Kidney tubule cell (primary cell): ENCODE measurements around the gene OSBPL2.

ENCODE experiments used
- DNase-seq: peaks from one replicate; pipeline ENCODE4 v3.0.0-alpha.2; 2018; ENCODE audit warnings: low spot score

The OSBPL2 gene

DNA sequence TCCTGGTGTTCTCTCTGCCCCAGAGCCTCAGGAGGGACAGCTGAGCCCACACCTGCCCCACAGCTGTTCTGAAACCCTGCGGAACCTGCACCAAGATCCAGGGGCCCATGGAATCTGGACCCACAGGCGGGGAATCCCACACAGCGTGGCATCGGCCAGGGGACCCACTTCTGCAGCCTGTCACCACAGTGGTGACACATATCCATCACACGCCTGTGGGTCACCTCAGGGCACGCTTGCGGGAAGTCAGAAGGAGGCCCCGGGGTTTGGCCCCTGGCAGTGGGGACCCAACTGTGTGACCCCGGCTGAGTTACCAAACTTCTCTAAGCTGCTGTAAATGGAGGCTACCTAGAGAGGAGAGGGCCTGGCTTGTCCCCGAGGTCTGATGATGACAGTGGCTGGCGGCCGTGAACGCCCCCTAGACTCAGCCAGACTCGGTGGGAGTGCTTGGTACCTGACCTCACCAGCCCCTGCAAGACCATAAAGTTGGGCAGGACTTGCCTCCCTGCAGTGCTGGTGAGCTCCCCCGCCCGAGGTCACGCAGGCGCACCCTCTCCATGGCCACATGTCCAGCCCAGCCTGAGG, 16.0 kb upstream of the OSBPL2 start:
- no peak for DNase-seq

DNA sequence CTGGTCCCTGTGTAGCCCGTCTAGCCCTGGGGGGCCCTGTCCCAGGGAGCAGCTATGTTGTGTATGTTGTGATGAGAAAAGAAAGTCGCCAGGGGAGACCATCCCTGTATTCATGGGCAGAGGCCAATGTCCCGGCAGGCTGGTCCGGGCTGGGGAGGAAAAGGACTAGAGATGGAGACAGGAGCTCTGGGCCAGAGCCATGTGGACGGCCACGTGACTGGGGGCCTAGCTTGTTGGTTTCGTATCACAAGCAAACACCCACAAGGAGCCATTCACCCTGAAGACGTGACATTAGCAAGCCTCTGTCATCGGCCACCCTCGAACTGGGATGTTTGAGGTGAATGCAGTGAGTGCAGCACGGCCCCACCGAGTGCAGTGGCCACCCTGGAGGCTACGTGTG, 15.3 kb upstream of the OSBPL2 start:
- DNase-seq: no peak

DNA sequence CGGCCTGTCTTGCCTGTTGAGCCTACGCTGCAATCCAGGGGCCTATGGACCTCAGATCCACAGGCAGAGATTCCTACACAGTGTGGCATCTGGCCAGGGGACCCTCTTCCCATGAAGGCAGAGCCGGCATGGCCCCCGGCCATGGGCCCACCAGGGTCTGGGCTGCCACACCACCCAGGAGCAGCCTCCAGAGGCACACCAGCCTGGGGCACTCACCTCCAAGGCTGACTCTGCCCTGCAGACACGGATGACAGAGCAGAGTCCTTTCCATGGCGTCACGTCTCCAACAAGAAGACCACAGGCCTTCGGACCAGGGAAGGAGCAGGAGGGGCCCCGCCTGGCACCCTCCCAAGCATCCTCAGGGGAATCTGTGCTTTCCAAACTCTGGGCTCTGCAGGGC, 14.8 kb upstream of the OSBPL2 start:
- no peak for DNase-seq

DNA sequence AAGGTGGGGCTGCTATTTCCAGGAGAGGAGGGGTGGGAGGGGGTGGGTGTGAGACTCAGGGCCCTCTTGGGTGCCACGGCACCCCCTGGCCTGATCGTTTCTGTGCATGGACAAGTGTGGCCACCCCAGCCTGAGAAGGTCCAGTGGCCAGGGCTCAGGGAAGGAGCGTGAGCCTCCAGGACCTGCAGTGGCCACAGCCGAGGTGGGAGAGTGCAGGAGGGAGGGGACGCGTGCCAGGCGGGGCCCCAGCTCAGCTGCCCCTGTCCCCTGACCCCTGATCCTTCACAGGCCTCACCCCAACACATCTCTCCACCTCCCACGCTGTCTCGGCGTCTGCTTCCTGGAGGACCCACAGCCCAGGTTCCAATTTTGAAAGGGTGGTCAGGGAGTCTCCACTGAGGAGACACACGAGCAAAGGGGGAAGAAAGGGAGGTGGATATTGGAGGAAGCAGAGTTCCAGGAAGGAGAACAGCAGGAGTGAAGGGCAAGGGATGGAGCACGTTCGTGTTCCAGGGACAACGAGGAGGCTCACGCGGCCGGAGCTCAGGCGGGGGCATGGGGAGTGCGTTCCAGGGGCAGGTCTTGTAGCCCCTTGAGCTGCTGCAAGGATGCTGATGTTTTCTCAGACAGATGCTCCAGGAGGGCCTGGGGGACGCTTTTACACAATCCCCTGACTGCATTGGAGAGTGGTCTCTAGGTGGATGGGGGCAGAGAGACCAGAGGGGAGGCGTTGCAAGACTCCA, 14.0 kb upstream of the OSBPL2 start:
- no peak for DNase-seq

DNA sequence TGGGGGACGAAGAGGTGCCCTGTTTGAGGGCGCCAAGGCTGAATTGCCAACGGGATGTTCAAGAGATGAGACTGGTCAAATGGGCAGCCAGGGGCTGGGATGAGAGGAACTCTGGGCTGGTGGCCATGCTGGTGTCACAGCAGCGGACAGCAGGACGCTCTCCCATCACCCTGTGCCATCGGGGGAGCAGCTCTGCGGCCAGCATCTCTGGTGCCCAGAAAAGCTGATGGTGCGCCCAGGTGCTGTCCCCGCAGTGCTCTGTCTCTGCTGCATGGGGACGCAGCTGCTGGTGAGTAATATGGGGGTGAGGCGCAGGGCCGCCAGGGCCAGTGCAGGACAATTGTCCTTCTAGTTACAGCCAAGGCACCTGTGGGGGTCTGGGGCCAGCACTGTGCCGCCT, 13.3 kb upstream of the OSBPL2 start:
- DNase-seq: no peak

DNA sequence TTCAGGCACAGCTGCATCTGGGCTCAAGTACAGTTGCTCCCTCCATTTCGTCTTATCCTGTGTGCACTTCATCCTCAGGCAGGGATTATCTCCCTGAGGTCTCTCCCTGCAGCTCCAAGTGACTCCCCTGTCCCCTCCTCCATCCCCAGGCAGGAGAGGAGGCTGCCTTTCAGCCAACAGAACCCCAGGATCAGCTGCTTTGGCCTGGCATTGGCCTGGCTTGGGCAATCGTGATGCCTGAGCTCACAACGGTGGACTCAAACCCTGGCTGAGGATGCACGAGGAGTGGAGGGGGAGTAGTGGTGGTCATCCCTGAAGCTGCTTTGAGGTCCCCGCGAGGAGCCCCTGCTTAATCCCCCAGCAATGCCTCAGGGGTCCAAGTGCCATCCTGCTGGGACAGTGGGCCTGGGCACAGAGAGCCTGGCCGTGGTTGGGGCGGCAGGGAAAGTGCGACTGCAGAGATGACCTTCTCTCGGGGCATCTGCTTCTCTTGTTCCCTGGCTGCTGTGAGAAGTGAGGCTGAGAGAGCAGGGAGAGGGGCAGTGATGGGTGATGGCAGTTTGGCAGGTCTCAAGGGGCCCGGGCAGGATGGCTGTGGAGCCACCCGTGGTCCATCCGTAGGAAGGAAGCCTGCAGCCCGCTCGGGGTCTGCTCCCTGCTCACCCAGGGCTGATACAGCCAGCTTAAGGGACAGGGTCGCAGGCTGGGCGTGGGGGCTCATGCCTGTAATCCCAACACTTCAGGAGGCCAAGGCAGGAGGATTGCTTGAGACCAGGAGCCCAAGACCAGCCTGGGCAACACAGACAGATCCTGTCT, 12.3 kb upstream of the OSBPL2 start:
- no peak for DNase-seq

DNA sequence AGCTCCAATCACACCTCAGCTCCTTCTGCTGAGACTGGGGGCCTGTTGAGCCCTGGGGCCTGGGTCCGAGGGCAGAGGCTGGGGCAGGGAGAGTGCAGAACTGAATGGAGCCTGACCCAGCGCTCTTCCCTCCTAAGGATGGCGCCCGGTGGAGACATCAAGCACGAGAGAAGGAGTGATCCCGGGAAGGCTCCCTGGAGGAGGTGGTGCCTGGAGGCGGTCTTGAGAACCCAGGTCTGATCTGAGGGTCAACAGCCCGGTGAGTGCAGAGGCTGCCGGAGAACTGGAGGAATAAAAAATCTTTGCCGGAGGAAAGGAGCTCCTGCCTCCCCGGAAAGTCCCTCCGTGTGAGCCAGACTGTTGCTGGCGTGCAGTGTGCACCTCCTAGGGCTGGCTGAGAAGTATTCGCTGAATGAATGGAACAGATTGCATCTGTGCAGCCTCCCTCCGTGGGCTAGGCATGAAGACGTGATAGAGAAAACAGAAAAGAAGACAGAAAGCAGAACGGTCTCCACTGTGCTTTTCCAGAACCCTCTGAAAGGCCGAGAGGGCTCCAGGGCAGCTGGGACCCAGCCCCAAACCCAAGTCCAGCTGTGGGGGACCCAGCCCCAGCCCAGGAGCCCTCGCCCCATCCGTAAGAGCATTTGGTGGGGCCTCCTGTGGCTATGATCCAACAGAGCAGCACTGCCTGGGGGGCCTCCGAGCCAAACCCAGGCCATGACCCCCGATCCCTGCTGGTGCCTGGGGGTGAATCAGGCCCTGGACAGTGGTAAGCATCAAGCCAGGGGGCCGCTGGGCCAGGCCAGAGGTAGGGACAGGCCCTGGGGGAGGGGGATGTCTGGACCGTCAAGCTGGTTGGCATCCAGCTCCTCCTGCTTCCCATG, 11.4 kb upstream of the OSBPL2 start:
- DNase-seq: no peak

DNA sequence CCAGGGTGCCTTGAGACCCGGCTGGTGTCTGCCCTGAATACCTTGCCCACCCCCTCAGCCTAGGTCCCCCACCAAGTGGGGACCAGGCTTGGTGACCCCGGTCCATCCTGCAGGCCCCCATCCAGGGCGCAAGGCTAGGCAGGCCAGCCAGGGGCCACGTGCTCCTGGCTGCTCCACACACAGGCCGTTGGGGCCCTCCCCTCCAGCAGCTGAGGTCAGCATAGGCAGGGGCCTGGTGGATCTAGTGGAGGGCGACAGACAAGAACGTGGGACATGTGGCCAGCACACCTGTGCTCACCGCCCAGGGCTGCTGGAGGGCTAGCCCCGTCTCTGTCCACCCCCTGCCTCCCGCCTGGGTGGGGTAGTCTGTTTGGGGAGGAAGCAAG, 10.7 kb upstream of the OSBPL2 start:
- DNase-seq: no peak

DNA sequence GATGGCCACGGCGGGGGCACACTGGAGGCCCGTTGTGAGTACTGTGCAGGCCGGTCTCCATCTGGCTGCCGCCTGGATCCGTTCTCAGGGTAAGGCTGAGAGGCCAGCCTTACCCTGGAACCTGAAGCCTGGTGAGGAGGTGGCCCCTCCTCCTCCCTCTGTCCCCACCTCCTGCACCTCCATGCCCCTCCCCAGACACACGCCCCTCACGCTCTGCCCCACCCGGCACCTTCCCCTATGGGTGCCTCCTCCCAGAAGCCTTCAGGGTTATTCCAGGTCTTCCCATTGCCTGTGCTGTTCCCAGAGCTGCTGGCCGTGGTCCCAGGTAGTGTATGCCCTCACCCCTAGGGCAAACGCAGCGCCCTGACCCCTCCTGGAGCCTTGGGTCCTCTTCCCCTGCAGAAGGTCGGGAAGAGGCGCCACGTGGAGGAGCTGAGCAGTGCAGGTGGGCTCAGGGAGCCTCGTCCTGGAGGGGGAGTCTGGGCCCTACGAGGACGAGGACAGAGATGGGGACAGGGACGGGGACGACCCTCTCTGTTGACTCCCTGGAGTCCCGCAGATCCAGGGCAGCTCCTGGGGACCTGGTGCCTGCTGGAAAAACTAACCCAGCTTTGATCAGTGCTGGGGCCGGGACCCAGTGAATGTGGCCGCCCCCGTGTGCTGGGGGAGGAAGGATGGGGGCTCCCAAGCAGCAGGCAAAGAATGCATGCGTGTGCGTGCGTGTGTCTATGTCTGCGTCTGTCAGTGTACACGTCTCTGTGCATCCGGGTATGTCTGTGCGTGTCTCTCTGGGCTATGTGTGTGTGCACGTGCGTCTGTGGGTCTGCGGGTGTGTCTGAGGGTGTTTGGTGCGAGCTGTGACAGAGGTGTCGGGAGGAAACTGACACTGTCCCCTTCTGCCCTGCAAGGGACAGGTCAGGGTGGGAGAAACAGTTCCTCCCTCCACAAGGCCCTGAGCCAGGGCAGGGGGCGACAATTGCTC, 10.1 kb upstream of the OSBPL2 start:
- DNase-seq: no peak

DNA sequence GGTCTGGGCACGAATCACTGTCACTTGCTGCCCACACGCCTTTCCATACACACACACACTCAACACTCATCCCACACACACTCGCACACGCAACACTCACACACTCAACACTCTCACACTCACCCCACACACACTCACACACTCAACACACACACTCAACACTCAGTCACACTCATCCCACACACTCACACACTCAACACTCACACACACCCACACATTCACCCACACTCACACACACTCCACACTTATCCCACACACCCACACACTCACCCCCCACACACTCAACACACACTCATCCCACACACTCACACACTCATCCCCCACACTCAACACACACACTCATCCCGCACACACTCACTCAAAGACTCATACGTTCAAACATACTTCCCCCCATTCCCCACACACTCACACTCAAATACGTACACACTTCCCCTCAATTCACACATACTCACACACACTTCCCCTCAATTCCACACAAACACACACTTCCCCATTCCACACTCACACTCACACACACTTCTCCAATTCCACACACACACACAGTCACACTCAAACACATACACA, 9.3 kb upstream of the OSBPL2 start:
- DNase-seq: no peak

DNA sequence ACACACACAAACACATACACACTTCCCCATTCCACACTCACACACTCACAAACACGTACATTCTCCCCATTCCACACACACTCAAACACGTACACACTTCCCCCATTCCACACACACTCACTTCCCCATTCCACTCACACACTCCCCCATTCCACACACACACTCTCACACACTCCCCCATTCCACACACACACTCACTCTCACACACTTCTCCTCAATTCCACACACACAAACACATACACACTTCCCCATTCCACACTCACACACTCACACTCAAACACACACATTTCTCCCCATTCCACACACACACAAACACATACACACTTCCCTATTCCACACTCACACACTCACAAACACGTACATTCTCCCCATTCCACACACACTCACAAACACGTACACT, 8.7 kb upstream of the OSBPL2 start:
- DNase-seq: no peak

DNA sequence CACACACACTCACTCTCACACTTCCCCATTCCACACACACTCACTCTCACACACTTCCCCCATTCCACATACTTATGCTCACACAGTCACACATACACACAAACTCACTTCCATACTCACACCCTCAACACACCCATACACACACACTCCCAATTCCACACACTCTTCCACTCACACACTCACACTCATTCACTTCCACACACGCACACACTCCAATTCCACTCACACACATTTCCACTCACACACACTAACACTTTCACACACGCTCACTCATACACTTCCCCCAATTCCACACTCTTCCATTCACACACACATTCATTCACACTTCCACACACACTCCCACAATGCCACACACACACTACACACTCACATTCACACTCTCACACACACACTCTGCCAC, 8.0 kb upstream of the OSBPL2 start:
- DNase-seq: no peak

DNA sequence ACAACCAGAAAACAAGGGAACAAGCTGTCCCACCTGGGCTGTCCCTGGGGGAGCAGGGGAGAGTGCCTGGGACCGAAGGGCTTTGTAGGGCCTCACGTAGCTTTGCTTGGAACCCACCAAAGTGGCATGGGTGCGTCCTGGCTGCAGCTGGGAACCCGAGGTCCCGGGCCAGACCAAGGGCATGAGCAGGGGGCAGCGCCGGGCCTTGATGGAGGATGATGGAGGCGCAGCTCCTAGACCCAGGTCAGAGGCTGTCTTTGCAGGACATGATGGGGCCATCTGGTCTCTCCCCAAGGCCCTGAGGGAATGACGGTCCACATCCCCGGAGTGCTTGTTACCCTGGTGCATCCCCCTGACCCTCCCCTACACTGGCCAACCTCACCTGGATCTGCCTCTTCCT, 7.6 kb upstream of the OSBPL2 start:
- DNase-seq: no peak

DNA sequence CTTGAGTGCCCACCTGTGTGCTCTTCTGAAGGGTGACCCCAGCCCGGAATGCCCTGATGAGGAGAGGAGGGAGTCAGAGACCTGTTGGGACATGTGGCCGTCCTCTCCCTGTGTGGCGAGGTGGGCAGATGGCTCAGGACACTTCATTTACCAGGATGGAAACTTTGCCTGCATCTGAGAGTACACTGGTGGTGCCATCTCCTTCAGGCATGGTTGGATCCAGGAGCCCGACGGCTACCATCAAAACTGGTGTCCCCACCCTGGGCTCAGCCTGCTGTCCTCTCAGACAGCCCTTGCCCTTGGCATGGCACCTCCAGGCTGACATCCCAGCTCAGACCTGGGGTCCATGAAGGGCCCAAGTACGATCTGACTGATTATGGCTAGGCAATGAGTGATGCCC, 7.0 kb upstream of the OSBPL2 start:
- no peak for DNase-seq

DNA sequence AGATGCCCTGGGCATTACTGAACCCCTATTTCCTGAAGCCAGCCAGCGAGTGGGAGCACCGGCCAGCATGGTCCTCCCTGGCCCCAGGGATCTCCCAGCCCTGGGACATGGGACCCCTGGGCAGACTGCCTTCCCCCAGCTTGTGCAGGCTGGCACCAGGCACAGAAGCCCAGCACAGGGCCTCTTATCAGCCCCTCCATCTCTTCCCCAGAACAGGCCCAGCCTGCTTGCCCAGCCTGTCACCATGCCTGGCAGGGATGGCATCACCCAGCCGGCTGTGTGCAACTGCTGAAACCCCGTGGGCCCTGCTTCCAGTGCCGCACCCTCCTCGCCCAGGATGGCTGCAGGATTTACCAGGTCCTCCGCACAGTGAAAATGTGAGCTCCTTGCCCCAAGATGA, 6.1 kb upstream of the OSBPL2 start:
- no peak for DNase-seq

DNA sequence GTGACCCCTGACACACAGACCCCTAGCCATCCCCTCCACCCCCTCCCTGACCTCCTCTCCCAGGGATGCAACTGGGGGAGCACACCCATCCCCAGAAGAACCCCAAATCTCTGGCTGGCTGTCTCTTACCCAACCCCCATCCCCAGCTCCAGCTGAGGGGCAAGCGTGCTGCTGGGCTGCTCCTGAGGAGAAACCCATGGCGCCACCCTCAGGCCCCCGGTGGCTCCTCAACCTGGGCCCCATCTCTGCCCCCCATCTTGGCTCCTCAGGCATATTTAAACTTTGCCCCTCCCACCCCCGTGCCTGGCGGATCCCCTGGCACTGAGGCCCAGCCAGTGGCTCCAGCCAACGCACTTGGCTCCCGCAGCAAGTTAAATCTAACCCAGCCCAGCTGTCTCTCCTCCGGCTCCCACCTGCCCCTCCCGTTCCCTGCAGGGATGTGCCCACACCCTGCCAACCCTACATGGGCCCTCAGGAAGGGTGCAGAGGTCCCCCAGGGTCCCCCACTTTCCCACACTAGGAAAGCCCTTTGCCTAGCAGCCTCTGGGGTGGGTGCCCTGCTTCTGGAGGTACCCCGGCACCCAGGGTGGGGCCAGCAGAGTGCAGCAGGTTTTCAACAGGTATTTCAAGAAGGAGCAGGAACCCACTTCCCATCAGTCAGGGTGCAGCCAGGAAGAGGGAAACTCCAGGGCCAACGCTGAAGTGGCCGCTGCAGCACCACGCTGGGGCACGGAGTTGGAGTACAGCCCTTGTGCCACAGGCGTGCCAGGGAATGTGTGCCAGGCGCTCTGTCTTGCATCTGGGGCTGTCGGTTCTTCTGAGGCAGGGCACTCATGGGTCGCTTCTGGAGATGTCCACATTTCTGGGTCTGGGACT, 5.3 kb upstream of the OSBPL2 start:
- DNase-seq: no peak

DNA sequence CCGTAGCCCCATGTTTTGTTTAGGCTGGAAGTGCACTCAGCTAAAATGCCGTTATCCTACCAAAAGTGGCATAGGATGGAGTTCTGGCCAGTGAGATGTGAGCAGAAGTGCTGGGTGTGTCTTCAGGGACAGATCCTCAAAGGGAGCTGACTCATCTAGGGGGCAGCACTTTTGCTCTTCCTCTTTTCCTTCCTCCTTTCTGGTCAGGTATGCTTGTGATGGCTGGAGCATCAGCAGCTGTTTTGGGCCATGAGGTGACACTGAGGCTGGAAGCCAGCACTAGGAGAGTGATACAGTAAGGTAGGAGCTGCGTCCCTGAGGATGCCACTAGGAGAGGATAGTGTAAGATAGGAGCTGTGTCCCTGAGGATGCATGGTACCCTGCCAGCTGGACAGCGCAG, 4.6 kb upstream of the OSBPL2 start:
- no peak for DNase-seq

DNA sequence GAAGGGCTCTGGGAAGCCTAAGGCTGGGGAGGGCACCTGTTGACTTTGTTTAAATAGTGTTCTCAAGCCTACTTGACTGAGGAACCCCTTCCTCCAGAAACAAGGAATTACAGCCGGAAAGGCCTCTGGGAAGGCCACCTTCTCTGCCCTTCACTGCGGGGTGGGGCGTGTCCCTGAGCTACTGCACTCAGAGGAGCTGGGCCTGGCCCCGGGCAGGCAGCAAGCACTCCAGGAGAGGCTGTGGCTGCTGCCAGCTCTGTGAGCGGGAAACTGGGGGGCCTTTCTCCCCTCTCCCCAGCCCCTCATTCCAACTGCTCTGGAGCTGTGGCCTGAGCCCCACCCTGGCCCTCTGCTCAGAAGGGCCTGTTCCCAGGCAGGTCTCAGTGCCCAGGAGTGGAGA, 4.0 kb upstream of the OSBPL2 start:
- no peak for DNase-seq

DNA sequence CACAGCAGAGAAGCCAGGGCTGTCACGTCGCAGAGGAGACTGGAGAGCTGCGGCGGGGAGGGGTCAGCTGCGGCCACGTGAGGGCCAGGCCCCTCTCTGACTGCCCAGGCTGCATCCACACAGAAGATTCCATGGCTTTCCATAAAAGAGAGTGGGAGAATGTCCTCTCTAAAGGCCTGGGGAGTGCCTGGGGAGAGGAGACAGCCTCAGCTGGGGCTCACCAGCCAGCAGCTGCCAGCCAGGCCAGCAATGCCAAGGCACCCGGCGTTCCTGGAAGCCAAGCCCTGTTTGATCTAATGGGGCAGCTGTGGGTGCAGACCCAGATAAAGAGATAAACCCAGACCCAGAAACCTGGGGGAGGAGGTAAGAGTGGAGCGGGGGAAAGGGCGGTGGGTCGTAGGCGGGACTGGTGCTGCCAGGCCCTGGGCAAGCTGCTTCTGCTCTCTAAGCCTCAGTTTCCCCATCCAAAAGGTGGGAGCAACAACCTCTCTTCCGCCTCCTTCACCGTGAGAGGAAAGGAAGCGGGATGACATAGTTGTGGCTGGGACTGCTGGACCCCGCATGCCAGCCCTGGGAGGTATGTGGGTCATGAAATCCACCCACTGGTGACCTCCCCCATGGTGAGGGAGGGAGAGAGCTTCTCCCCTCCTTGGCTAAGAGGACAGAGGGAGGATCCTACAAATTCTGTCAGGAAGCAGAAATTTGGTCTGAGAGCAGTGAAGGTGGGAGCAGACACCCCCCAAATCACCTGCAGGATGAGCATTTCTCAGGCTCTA, 3.1 kb upstream of the OSBPL2 start:
- no peak for DNase-seq
